Retinal pigment epithelial cell (primary cell): ENCODE results near the gene SUPT3H.

Experiments
- DNase-seq: peaks from one replicate; pipeline ENCODE4 v3.0.0-alpha.2; 2010; ENCODE audit warnings: low read depth
- H3K4me3 ChIP-seq: 2 replicates; pipeline ENCODE4 v1.5.1; 2011; ENCODE audit warnings: mild to moderate bottlenecking, low read length, control low read depth, moderate library complexity
- TF ChIP-seq, protein P1 (sequence below): conservative IDR thresholded peaks from 2 replicates; pipeline ENCODE4 v1.5.1; 2011; ENCODE audit warnings: low read depth, low read length, control low read depth, inconsistent platforms

SUPT3H gene

DNA sequence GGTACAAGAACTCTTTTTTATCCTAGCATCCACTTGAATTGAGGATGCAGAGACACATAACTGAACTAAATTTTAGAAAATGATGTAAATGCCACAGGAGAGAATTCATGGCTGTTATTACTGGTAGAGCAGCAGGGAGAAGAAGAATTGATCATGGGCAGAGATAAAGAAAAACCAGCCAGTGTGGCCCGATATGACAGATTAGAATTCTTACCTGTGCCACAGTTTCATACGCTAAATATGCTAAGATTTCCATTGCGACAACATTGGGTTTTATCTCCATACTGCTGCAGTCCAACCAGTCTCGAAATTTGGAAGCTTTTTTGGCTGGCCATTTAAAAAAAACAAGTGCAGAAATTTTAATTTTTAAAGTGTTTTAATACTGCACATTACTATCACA, 423.5 kb downstream of the SUPT3H start:
- DNase-seq = no peak
- H3K4me3 ChIP-seq = no peak overlapping the region
- TF ChIP-seq, protein P1, sequence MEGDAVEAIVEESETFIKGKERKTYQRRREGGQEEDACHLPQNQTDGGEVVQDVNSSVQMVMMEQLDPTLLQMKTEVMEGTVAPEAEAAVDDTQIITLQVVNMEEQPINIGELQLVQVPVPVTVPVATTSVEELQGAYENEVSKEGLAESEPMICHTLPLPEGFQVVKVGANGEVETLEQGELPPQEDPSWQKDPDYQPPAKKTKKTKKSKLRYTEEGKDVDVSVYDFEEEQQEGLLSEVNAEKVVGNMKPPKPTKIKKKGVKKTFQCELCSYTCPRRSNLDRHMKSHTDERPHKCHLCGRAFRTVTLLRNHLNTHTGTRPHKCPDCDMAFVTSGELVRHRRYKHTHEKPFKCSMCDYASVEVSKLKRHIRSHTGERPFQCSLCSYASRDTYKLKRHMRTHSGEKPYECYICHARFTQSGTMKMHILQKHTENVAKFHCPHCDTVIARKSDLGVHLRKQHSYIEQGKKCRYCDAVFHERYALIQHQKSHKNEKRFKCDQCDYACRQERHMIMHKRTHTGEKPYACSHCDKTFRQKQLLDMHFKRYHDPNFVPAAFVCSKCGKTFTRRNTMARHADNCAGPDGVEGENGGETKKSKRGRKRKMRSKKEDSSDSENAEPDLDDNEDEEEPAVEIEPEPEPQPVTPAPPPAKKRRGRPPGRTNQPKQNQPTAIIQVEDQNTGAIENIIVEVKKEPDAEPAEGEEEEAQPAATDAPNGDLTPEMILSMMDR = no peak

DNA sequence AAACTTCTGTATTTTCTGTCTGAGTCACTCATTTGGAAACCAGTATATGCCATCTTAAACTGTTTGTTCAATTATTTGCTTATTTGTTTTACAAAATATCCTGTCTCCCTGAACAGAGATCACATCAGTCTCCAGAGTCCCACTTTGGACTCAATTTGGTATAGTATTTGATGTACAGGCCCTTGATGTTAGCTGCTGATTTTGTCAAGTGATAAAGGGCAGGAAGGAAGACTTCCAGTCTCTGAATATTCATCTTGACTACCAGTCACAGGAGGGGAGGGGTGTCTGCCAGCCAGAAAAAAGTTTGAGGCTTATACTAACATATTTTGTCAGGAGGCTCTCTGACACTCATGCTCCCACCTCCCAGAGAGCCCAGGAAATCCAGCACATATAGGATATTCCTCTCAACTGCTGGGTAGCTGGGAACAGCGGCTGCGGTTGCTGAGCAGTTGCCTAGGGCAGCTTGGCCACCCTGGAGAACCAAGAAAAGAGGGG, 426.4 kb downstream of the SUPT3H start:
- no peak overlapping the region for H3K4me3 ChIP-seq
- no peak for DNase-seq

DNA sequence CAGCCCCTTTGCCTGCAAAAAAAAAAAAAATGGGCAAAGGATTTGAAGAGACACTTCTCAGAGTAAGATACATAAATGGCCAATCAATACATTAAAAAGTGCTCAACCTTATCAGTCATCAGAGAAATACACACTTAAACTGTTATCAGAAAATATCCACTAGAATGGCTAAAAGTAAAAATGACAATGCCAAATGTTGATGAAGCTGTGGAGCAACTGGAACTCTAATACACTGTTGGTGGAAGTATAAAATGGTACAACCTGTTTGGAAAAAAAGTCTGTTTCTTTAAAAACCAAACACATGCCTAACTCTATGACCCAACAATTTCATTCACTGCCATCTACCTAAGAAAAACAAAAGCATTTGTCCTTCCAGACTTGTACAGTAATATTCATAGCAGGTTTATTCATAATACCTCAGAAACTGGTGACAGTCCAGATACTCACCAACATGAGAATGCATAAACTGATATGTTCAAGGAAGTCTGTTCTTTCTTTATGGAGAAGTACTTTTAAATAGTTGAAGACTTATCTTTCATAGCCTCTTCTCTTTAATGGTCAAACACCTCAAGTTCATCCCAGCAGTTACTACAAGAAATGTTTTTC, 428.0 kb downstream of the SUPT3H start:
- H3K4me3 ChIP-seq = no peak overlapping the region
- no peak for DNase-seq
- TF ChIP-seq, protein P1 = no peak

More for the DNA sequence above, 426.4 kb downstream of the SUPT3H start:
- TF ChIP-seq, protein P1 = no peak

DNA sequence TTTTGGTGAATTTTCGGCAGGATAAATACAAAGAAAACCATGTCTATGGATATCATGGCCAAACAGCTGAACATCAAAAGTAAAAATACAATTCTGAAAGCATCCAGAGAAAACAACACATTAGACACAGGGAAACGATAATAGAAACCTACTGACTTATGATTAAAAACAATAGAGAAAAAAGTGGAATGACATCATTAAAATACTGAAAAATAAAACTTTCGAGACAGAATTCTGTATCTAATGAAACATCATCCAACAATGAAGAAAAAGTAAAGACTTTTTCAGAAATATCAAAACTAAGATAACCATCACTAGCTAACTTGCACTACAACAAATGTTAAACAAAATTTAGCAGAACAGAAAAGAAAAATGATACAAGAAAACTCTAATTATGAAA, 434.2 kb downstream of the SUPT3H start:
- H3K4me3 ChIP-seq = no peak overlapping the region
- no peak for DNase-seq
- TF ChIP-seq, protein P1 = no peak

DNA sequence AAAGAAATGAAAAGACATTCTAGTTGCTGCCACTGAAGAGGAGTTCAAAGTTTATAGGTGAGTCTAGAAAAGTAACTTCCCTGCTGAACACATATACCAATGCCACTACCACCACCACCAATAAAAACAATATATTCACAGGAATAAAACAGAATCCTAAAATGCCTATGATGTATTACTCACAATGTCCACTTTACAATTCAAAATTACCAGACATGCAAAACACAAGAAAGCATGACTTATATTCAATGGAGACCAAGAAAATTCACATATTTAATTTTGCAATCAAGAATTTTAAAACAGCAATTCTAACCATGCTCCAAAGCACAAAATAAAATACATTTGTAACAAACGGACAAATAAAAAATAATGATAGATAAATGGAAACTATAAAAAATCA, 434.9 kb downstream of the SUPT3H start:
- TF ChIP-seq, protein P1 = no peak
- H3K4me3 ChIP-seq = no peak overlapping the region
- no peak for DNase-seq

DNA sequence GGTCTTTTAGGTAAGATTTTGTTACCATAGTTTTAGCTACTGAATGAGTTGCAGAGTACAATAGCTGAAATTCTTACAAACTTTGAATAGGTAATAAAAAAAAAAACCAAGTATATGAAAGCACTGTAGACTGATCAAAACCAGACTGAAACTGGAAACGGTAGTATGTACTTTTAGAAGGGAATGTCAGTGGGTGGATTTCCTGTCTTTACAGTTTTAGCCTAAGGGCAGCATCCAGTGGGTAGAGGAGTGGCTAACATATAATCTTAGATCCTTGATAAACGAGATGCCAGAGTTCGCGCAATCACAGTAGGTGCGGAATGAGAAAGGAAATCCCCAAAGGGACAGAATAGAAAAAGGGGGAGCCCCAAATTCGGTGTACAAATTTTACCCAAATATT, 435.5 kb downstream of the SUPT3H start:
- DNase-seq = no peak
- TF ChIP-seq, protein P1 = no peak
- H3K4me3 ChIP-seq = no peak overlapping the region

DNA sequence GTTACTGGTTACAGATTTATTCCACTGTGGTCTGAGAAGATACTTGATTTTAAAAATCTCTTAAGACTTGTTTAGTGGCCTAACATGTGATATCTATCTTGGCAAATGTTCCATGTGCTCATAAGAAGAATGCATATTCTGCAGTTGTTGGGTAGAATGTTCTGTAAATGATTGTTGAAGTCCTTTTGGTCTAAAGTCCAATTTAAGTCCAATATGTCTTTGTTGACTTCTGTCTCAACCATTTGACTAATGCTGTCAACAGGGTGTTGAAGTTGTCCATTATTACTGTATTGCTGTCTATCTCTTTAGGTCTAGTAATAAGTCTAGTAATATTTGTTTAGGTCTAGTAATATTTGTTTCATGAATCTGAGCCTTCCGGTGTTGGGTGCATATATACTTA, 437.4 kb downstream of the SUPT3H start:
- H3K4me3 ChIP-seq = no peak overlapping the region
- TF ChIP-seq, protein P1 = no peak
- no peak for DNase-seq
